ENCODE results near the gene PDZD2. TPM values are rescaled to one million over a fixed set of nuclear protein-coding genes. Genes with fewer than 3 reads are reported as not detected.

PDZD2 gene
- total RNA-seq, 2 donors from 2014 or later, result 10.3 to 59.5 TPM

GRCh38 chr5:31711935-31712592, 73.1 kb downstream of the PDZD2 start:
- Histone ChIP-seq H3K4me1 (replicated peaks) (no peaks in the 10 kb centered on the region), H3K9me3 (no peaks in the 10 kb centered on the region), H3K4me3 (no peak overlapping the region), H3K36me3 (no peaks in the 10 kb centered on the region), H3K27ac (no peak overlapping the region), H3K27me3 (replicated peaks; ENCODE audit: insufficient read depth) (no peaks in the 10 kb centered on the region)
- 66% methylated on average over 10 of the region's 10 CpGs for WGBS
- no peak for DNase-seq (ENCODE audit: low spot score)
- intact Hi-C loops (cut with DNase I), result no loop called here
- TF ChIP-seq POLR2A (IDR thresholded peaks at IDR 0.05) (no peak), CTCF (IDR thresholded peaks at IDR 0.05) (no peak), POLR2AphosphoS5 (IDR thresholded peaks at IDR 0.05) (no peak)

DNA sequence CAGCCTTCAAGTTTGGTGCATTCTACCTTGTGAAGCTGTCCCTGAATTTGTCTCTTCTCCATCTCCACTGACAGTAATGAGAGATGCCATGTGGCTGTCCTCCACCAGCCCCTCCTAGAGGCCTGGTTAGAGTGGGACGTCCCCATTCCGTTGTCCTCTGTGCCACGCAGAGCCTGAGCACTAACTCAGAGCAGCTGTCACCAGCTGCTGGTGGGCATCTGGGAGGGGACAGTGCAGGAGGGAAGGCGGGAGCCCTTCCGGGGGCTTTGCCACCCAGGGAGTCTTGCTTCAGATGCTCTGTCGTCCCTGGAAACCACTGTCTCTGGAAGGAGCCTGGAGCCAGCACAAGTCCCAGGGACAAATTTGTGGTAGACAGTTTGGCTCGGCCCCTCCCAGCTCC, 78.6 kb downstream of the PDZD2 start:
- no peaks in the 10 kb centered on the region for H3K36me3 ChIP-seq
- H3K27me3 ChIP-seq (replicated peaks; ENCODE audit: insufficient read depth), result no peaks in the 10 kb centered on the region
- no peaks in the 10 kb centered on the region for H3K4me1 ChIP-seq (replicated peaks)
- no peak for DNase-seq (ENCODE audit: low spot score)
- no peak overlapping the region for H3K27ac ChIP-seq
- intact Hi-C loops (cut with DNase I), result no loop called here
- H3K4me3 ChIP-seq, result no peak overlapping the region
- TF ChIP-seq POLR2AphosphoS5 (IDR thresholded peaks at IDR 0.05) (no peak), POLR2A (IDR thresholded peaks at IDR 0.05) (no peak), CTCF (IDR thresholded peaks at IDR 0.05) (no peak)
- H3K9me3 ChIP-seq, result no peaks in the 10 kb centered on the region
- 85% methylated on average over 7 of the region's 7 CpGs for WGBS

DNA sequence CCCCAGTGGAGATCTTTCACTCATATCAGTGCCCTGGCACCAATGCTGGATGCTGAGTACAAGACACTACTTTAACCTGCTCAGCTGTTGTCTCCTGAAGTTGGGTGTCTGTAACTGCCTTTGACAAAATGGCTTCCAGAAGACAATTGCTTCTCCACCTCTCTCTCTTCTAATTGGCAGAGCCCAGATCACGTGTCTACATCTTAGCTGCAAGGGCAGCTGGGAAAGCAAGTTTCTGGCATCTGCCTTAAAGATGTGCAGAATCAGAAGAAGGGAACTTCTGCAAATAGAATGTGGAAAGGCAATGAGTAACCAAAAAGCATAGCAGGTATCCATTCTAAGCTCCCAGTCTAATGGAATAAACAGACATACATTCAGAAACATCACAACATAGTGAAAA, 81.1 kb downstream of the PDZD2 start:
- intact Hi-C loops (cut with DNase I), result no loop called here
- no peaks in the 10 kb centered on the region for H3K4me1 ChIP-seq (replicated peaks)
- H3K27me3 ChIP-seq (replicated peaks; ENCODE audit: insufficient read depth), result no peaks in the 10 kb centered on the region
- DNase-seq (ENCODE audit: low spot score), result no peak
- TF ChIP-seq CTCF (IDR thresholded peaks at IDR 0.05), result no peak
- TF ChIP-seq POLR2AphosphoS5 (IDR thresholded peaks at IDR 0.05), result no peak
- no peak for TF ChIP-seq POLR2A (IDR thresholded peaks at IDR 0.05)
- H3K27ac ChIP-seq, result no peak overlapping the region
- H3K36me3 ChIP-seq, result no peaks in the 10 kb centered on the region
- no peaks in the 10 kb centered on the region for H3K9me3 ChIP-seq
- no peak overlapping the region for H3K4me3 ChIP-seq
- WGBS, result 86% methylated on average over 1 of the region's 1 CpG

GRCh38 chr5:31720811-31721345, 81.9 kb downstream of the PDZD2 start:
- DNase-seq (ENCODE audit: low spot score), result no peak
- Histone ChIP-seq H3K4me1 (replicated peaks) (no peaks in the 10 kb centered on the region), H3K27ac (no peak overlapping the region), H3K36me3 (no peaks in the 10 kb centered on the region), H3K4me3 (no peak overlapping the region), H3K9me3 (no peaks in the 10 kb centered on the region), H3K27me3 (replicated peaks; ENCODE audit: insufficient read depth) (no peaks in the 10 kb centered on the region)
- intact Hi-C loops (cut with DNase I), result no loop called here
- WGBS, result 86% methylated on average over 4 of the region's 4 CpGs
- TF ChIP-seq POLR2A (IDR thresholded peaks at IDR 0.05) (no peak), CTCF (IDR thresholded peaks at IDR 0.05) (no peak), POLR2AphosphoS5 (IDR thresholded peaks at IDR 0.05) (no peak)

GRCh38 chr5:31722111-31722510, 83.2 kb downstream of the PDZD2 start:
- Histone ChIP-seq H3K4me3 (no peak overlapping the region), H3K27ac (no peak overlapping the region), H3K36me3 (no peaks in the 10 kb centered on the region), H3K4me1 (replicated peaks) (no peaks in the 10 kb centered on the region), H3K27me3 (replicated peaks; ENCODE audit: insufficient read depth) (no peaks in the 10 kb centered on the region), H3K9me3 (no peaks in the 10 kb centered on the region)
- intact Hi-C loops (cut with DNase I), result no loop called here
- 87% methylated on average over 4 of the region's 4 CpGs for WGBS
- TF ChIP-seq POLR2AphosphoS5 (IDR thresholded peaks at IDR 0.05) (no peak), CTCF (IDR thresholded peaks at IDR 0.05) (no peak), POLR2A (IDR thresholded peaks at IDR 0.05) (no peak)
- no peak for DNase-seq (ENCODE audit: low spot score)

All from prostate gland (tissue), 2 donors.